ENCODE data around the gene MDP1. TPM values are rescaled to one million over a fixed set of nuclear protein-coding genes. Genes with fewer than 3 reads are reported as not detected.

The MDP1 gene
- total and polyA plus RNA-seq, 3 experiments from 2014 or later: 15.5 to 25.8 (median 16.2) TPM

DNA sequence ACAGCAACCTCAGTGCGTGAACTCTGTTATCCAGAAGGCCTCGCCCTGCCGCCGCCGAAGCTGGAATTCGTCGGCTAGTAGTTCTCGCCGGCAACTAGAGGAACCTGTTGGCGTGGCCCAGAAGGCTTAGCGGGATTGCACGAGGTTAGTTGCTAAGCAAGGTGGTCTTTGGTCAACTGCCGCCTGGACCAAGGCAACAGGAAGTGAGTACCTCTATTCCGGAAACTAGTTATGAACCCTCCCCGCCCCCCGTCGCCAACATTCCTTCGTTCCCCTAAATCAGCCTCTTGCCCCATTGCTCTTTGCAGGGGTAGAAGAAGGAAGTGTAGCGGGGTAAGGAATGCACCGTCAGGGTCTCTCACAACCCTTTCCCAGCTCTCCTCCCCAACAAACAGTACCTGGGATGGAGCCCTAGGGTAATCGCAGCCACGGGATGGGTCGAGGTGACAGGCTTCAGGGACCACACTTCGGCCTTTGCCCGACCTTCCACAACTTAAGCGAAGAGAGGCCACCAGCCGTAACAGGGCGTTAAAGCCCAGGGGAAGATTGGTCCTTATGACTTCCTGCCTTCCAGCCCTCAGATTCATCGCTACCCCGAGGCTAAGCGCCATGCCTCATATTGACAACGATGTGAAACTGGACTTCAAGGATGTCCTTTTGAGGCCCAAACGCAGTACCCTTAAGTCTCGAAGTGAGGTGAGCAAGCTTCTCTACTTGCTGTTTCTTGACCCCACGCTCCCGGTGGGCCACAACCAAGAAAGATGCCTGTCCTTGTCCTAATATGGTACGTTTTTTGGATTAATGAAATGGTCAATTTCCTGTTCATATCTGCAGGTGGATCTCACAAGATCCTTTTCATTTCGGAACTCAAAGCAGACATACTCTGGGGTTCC is 17.0 kb upstream of the MDP1 start, which contains the start of gene GMPR2:
GMPR2 (plus strand) TSS at position 285 of the 893 bp plus-strand sequence; CDS start at position 610, 325 bp downstream.
- H3K4me1 ChIP-seq (ENCODE audit: insufficient read depth, low read length): peaks cover 38% of the 10 kb centered on the region
- no peaks in the 10 kb centered on the region for H3K9me3 Mint-ChIP-seq
- peaks cover 38% of the 10 kb centered on the region for H3K36me3 ChIP-seq (ENCODE audit: insufficient read depth, low read length)
- peak within 1 kb of the TSS; percentile 95 to 99 (median 98) for H3K4me3 Mint-ChIP-seq
- H3K27ac ChIP-seq (ENCODE audit: low read depth, low read length): peak within 1 kb of the TSS; percentile 79
- CTCF ChIA-PET: interaction anchor here (0.6 to 3.2 kb wide), 4 partner anchors 9 to 123 kb away, joined by 3 to 16 read pairs (median 4); partner anchors contain the start of genes MDP1, TINF2 and TM9SF1
- POLR2A ChIA-PET: interaction anchor here (2.3 kb wide), 1 partner anchor 9 kb away, joined by 30 read pairs; the partner anchor contains the start of gene TINF2
- no peaks in the 10 kb centered on the region for H3K9me3 ChIP-seq (ENCODE audit: low read length)
- no peaks in the 10 kb centered on the region for H3K27me3 Mint-ChIP-seq
- H3K36me3 Mint-ChIP-seq: peaks cover 0 to 63% (median 18%) of the 10 kb centered on the region in 3 donors
- DNase-seq: no peak
- peak within 1 kb of the TSS; percentile 92 for H3K4me3 ChIP-seq (ENCODE audit: low read length)
- H3K27ac Mint-ChIP-seq: peak within 1 kb of the TSS; percentile 95 to 99 (median 98)
- H3K27me3 ChIP-seq (ENCODE audit: insufficient read depth, low read length, poor library complexity, severe bottlenecking): no peaks in the 10 kb centered on the region
- H3K4me1 Mint-ChIP-seq: peaks cover 49 to 70% (median 68%) of the 10 kb centered on the region in 3 donors

GRCh38 chr14:24232121-24232644 is 16.3 kb upstream of the MDP1 start, which contains the start of gene NEDD8:
Gene NEDD8, minus strand, starts transcription at chr14:24232367. Its CDS starts 100 bp downstream, at chr14:24232267.
- Histone ChIP-seq H3K27ac (ENCODE audit: low read depth, low read length) (peak within 1 kb of the TSS; percentile 79), H3K4me3 (ENCODE audit: low read length) (peak within 1 kb of the TSS; percentile 92), H3K9me3 (ENCODE audit: low read length) (no peaks in the 10 kb centered on the region), H3K27me3 (ENCODE audit: insufficient read depth, low read length, poor library complexity, severe bottlenecking) (no peaks in the 10 kb centered on the region), H3K4me1 (ENCODE audit: insufficient read depth, low read length) (peaks cover 38% of the 10 kb centered on the region), H3K36me3 (ENCODE audit: insufficient read depth, low read length) (peaks cover 34% of the 10 kb centered on the region)
- Mint-ChIP-seq H3K4me1 (peaks cover 45 to 67% (median 66%) of the 10 kb centered on the region in 3 donors), H3K36me3 (peaks cover 0 to 61% (median 11%) of the 10 kb centered on the region in 3 donors), H3K4me3 (peak within 1 kb of the TSS; percentile 95 to 99 (median 98)), H3K27ac (peak within 1 kb of the TSS; percentile 95 to 99 (median 98)), H3K27me3 (no peaks in the 10 kb centered on the region), H3K9me3 (no peaks in the 10 kb centered on the region)
- ChIA-PET CTCF (interaction anchor here (1.6 to 3.2 kb wide), 2 partner anchors 10 to 17 kb away, joined by 6 to 16 read pairs; partner anchors contain the start of genes MDP1 and TINF2), POLR2A (interaction anchor here (2.3 kb wide), 1 partner anchor 10 kb away, joined by 30 read pairs; the partner anchor contains the start of gene TINF2)
- peak; percentile 74 to 93 (median 84) for DNase-seq

DNA sequence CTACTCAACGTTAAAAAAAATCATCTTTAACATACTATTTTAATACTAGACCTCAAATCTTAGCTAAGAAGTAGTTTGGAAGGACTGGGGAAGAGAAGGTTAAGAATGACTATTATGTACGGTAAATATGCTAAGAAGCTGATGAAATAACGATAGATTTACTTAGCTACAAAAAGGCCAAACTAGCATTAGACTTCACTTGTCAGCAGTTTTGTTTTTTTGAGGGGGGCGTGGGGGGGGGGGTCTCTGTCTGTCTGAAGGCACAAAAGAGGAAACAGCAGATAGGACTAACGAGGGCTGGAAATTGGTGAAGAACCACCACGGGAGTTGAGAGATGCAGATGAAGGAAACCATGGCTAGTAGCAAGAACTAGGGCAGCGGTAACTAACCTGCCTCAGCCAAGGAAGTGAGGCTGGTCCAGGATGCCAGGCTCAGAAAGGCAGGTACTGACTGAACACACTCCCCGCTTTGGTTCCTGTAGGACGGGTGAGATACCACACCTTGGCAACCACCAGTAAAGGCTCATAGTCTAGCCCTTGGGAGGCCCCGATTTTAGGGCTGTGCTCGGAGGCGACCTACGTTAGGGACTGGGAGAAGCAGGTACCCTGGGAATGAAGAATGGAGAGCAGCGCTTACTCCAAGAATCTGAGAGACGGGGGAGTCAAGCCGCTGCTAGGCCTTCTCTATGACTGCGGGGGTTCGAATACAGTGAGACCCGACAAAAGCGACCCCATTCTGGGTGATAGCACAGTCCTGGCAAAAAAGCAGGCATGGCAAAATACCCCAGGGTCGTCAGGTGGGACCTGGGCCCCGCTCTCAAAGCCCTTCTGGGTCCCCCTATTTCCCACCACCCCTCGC is 15.6 kb upstream of the MDP1 start:
- H3K9me3 Mint-ChIP-seq: no peaks in the 10 kb centered on the region

GRCh38 chr14:24228902-24229301 is 13.0 kb upstream of the MDP1 start:
- DNase-seq: no peak
- H3K4me1 ChIP-seq (ENCODE audit: insufficient read depth, low read length): peaks cover 23% of the 10 kb centered on the region
- H3K4me1 Mint-ChIP-seq: peaks cover 38 to 62% (median 47%) of the 10 kb centered on the region in 3 donors
- no peaks in the 10 kb centered on the region for H3K27me3 ChIP-seq (ENCODE audit: insufficient read depth, low read length, poor library complexity, severe bottlenecking)
- H3K9me3 ChIP-seq (ENCODE audit: low read length): no peaks in the 10 kb centered on the region
- H3K27me3 Mint-ChIP-seq: no peaks in the 10 kb centered on the region
- POLR2A ChIA-PET: interaction anchor here (0.6 kb wide), 1 partner anchor 92 kb away, joined by 4 read pairs; no protein-coding TSS in a partner anchor
- peak overlapping the region in 2 of 8 donors; percentile 14 to 75 for H3K27ac Mint-ChIP-seq
- no peak overlapping the region for H3K27ac ChIP-seq (ENCODE audit: low read depth, low read length)
- H3K9me3 Mint-ChIP-seq: no peaks in the 10 kb centered on the region
- CTCF ChIA-PET: interaction anchor here (0.9 to 2.1 kb wide), 3 partner anchors 14 to 202 kb away, joined by 3 to 7 read pairs (median 5); partner anchors contain the start of genes IRF9 and TINF2
- H3K36me3 Mint-ChIP-seq: peaks cover 0 to 46% (median 0%) of the 10 kb centered on the region in 3 donors
- H3K4me3 Mint-ChIP-seq: no peak overlapping the region
- peaks cover under 1% of the 10 kb centered on the region for H3K36me3 ChIP-seq (ENCODE audit: insufficient read depth, low read length)
- H3K4me3 ChIP-seq (ENCODE audit: low read length): no peak overlapping the region

More for the DNA sequence above, 15.6 kb upstream of the MDP1 start:
- Mint-ChIP-seq H3K4me3 (peak overlapping the region; percentile 95 to 99 (median 98)), H3K4me1 (peaks cover 47 to 70% (median 67%) of the 10 kb centered on the region in 3 donors), H3K36me3 (peaks cover 0 to 60% (median 8%) of the 10 kb centered on the region in 3 donors), H3K27me3 (no peaks in the 10 kb centered on the region), H3K27ac (peak overlapping the region; percentile 95 to 99 (median 98))
- peaks cover 38% of the 10 kb centered on the region for H3K4me1 ChIP-seq (ENCODE audit: insufficient read depth, low read length)
- H3K4me3 ChIP-seq (ENCODE audit: low read length): peak overlapping the region; percentile 92
- peak overlapping the region; percentile 79 for H3K27ac ChIP-seq (ENCODE audit: low read depth, low read length)
- H3K27me3 ChIP-seq (ENCODE audit: insufficient read depth, low read length, poor library complexity, severe bottlenecking): no peaks in the 10 kb centered on the region
- DNase-seq: peak in 3 of 5 donors; percentile 7 to 19 (median 14)
- CTCF ChIA-PET: interaction anchor here (0.6 to 1.3 kb wide), 4 partner anchors 11 to 76 kb away, joined by 3 to 7 read pairs (median 4); partner anchors contain the start of genes CIDEB, MDP1, RABGGTA and TINF2
- H3K36me3 ChIP-seq (ENCODE audit: insufficient read depth, low read length): peaks cover 27% of the 10 kb centered on the region
- POLR2A ChIA-PET: interaction anchor here (0.6 kb wide), 2 partner anchors 21 to 381 kb away, joined by 3 to 4 read pairs; no protein-coding TSS in a partner anchor
- no peaks in the 10 kb centered on the region for H3K9me3 ChIP-seq (ENCODE audit: low read length)

DNA sequence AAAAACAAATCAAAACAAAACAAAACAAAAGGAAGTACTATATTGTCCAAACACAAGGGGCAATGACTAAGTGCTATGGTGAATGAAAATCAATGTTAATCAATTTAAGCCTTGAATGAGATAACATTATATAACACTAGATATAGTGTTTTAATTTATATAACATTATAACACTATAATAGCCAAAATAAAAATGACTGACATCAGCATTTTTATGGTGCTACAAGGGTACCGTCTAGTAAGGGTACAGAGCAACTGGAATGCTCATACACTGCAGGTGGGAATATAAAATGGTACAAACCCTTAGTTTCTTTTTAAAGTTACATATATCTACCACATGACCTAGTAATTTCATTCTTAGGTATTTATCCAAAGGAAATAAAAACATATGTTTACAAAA is 10.6 kb upstream of the MDP1 start:
- peaks cover 0 to 33% (median 0%) of the 10 kb centered on the region in 3 donors for H3K36me3 Mint-ChIP-seq
- no peaks in the 10 kb centered on the region for H3K27me3 Mint-ChIP-seq

DNA sequence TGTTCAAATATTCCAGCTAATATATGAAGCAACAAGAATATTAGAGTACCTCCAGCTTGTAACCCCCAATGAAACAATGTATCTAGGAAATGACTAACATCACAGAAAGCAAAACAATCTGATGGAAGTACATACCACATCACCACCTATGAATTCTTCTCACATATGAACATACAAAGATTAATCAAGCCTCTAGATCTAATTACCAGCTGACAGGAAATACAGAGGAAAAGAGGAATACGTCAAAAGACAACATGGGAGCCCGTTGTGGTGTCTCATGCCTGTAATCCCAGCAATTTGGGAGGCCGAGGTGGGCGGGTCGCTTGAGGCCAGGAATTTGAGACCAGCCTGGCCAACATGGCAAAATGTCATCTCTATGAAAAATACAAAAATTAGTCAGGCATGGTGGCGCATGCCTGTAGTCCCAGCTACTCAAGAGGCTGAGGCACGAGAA is 8.8 kb upstream of the MDP1 start:
- POLR2A ChIA-PET: no interaction called here
- H3K27ac Mint-ChIP-seq: peak overlapping the region in 5 of 8 donors; percentile 4 to 31 (median 23)

More for the DNA sequence above, 10.6 kb upstream of the MDP1 start:
- H3K9me3 ChIP-seq (ENCODE audit: low read length): no peaks in the 10 kb centered on the region
- peak overlapping the region in 3 of 8 donors; percentile 9 to 49 (median 32) for H3K27ac Mint-ChIP-seq
- ChIA-PET POLR2A (no interaction called here), CTCF (interaction anchor here (1.0 kb wide), 1 partner anchor 15 kb away, joined by 3 read pairs; no protein-coding TSS in a partner anchor)
- H3K27me3 ChIP-seq (ENCODE audit: insufficient read depth, low read length, poor library complexity, severe bottlenecking): no peaks in the 10 kb centered on the region
- H3K4me3 Mint-ChIP-seq: peak overlapping the region in 1 of 7 donors; percentile 80
- H3K4me1 Mint-ChIP-seq: peaks cover 23 to 40% (median 28%) of the 10 kb centered on the region in 3 donors
- no peaks in the 10 kb centered on the region for H3K9me3 Mint-ChIP-seq
- no peak overlapping the region for H3K4me3 ChIP-seq (ENCODE audit: low read length)
- no peaks in the 10 kb centered on the region for H3K36me3 ChIP-seq (ENCODE audit: insufficient read depth, low read length)
- H3K4me1 ChIP-seq (ENCODE audit: insufficient read depth, low read length): peaks cover 9% of the 10 kb centered on the region
- DNase-seq: no peak
- H3K27ac ChIP-seq (ENCODE audit: low read depth, low read length): no peak overlapping the region

More for the DNA sequence above, 8.8 kb upstream of the MDP1 start:
- Histone ChIP-seq H3K27me3 (ENCODE audit: insufficient read depth, low read length, poor library complexity, severe bottlenecking) (no peaks in the 10 kb centered on the region), H3K36me3 (ENCODE audit: insufficient read depth, low read length) (no peaks in the 10 kb centered on the region), H3K9me3 (ENCODE audit: low read length) (no peaks in the 10 kb centered on the region), H3K4me3 (ENCODE audit: low read length) (no peak overlapping the region), H3K4me1 (ENCODE audit: insufficient read depth, low read length) (no peaks in the 10 kb centered on the region), H3K27ac (ENCODE audit: low read depth, low read length) (no peak overlapping the region)
- H3K36me3 Mint-ChIP-seq: peaks cover 0 to 32% (median under 1%) of the 10 kb centered on the region in 3 donors
- H3K27me3 Mint-ChIP-seq: no peaks in the 10 kb centered on the region
- H3K4me3 Mint-ChIP-seq: no peak overlapping the region
- H3K4me1 Mint-ChIP-seq: peaks cover 18 to 32% (median 23%) of the 10 kb centered on the region in 3 donors
- DNase-seq: no peak
- CTCF ChIA-PET: interaction anchor here (0.7 to 2.2 kb wide), 3 partner anchors 10 to 108 kb away, joined by 3 to 10 read pairs (median 3); partner anchors contain the start of gene TINF2
- no peaks in the 10 kb centered on the region for H3K9me3 Mint-ChIP-seq
